GM12878 (cell line): ENCODE measurements around the gene REG1A. TPM values are rescaled to one million over a fixed set of nuclear protein-coding genes. Genes with fewer than 3 reads are reported as not detected.

Source experiments
- ATAC-seq: fragments of 200-7000 bp; cut with Tn5 transposase; 3 replicates; pipeline ENCODE4 v1.9.1; 2020; ENCODE audit warnings: mild to moderate bottlenecking, moderate library complexity
- BruUV-seq: library from RNA; stranded (reverse); fragments of 400-500 nt; replicated peaks from 2 replicates; lab custom pipeline; 2021; lab: Mats Ljungman, UMichigan
- CTCF ChIA-PET: fragments of 300-600 bp; sonication (Branson Sonifier 250); formaldehyde crosslinking; extraction: SDS; loops from one replicate; lab custom pipeline; 2021; ENCODE audit warnings: inconsistent platforms; lab: Yijun Ruan, JAX
- POLR2A ChIA-PET: fragments of 350-600 bp; formaldehyde crosslinking; extraction: SDS; loops from one replicate; lab custom pipeline; 2021; ENCODE audit warnings: inconsistent platforms; lab: Charles Lee
- RAD21 ChIA-PET: fragments of 300-600 bp; sonication (Branson Sonifier 250); formaldehyde crosslinking; loops from one replicate; lab custom pipeline; 2023; ENCODE audit warnings: antibody characterized with exemption; ENCODE audit not compliant: unreplicated experiment; lab: Charles Lee
- SMC1A ChIA-PET: fragments of 300-600 bp; sonication (Branson Sonifier 250); formaldehyde crosslinking; loops from one replicate; lab custom pipeline; 2023; ENCODE audit not compliant: unreplicated experiment, uncharacterized antibody; lab: Charles Lee
- DNase-seq: peaks from one replicate; pipeline ENCODE4 v3.0.0-alpha.2; 2011; ENCODE audit warnings: low read depth, low spot score
- FAIRE-seq: peaks from 3 replicates; lab custom pipeline; 2011; peaks lifted over from hg19 to GRCh38; lab: Jason Lieb, UNC
- H2AFZ ChIP-seq: 2 replicates; pipeline ENCODE4 v1.6.0; 2011; ENCODE audit warnings: low read depth, low read length, control low read depth; ENCODE audit not compliant: control insufficient read depth
- H3K27ac ChIP-seq: 2 replicates; pipeline ENCODE4 v1.5.1; 2011; ENCODE audit warnings: control low read depth; ENCODE audit not compliant: control insufficient read depth, insufficient read depth
- H3K27me3 ChIP-seq, 2 experiments: replicated peaks in 1 of 2; 2 replicates each; pipeline versions ENCODE4 v1.6.0 to v1.6.1; 2011; ENCODE audit warnings: low read length in 1 of 2; ENCODE audit not compliant: control insufficient read depth in 2 of 2, insufficient read depth in 2 of 2
- H3K36me3 ChIP-seq, 2 experiments: 2 replicates each; pipeline ENCODE4 v1.5.1; 2011; ENCODE audit warnings: low read length in 1 of 2; ENCODE audit not compliant: control insufficient read depth in 2 of 2, insufficient read depth in 2 of 2
- H3K4me1 ChIP-seq: 2 replicates; pipeline ENCODE4 v1.6.1; 2011; ENCODE audit warnings: mild to moderate bottlenecking, low read length, moderate library complexity, mixed read lengths; ENCODE audit not compliant: control insufficient read depth, insufficient read depth
- H3K4me2 ChIP-seq: 2 replicates; pipeline ENCODE4 v1.6.0; 2011; ENCODE audit warnings: control low read depth; ENCODE audit not compliant: control insufficient read depth, insufficient read depth
- H3K4me3 ChIP-seq: fragments of 200-600 bp; sonication (generic); 2 replicates; pipeline ENCODE4 v1.5.1; 2016
- H3K79me2 ChIP-seq: 2 replicates; pipeline ENCODE4 v1.6.0; 2011; ENCODE audit warnings: low read length; ENCODE audit not compliant: control insufficient read depth, insufficient read depth
- H3K9ac ChIP-seq: 2 replicates; pipeline ENCODE4 v1.8.0; 2011; ENCODE audit warnings: low read length, control low read depth, mixed read lengths; ENCODE audit not compliant: control insufficient read depth, insufficient read depth
- H3K9me3 ChIP-seq: replicated peaks from 3 replicates; pipeline ENCODE4 v1.5.1; 2011; ENCODE audit warnings: mild to moderate bottlenecking, low read length; ENCODE audit not compliant: control insufficient read depth, insufficient read depth
- H4K20me1 ChIP-seq: 2 replicates; pipeline ENCODE4 v1.6.0; 2011; ENCODE audit not compliant: control insufficient read depth, insufficient read depth
- ATF7 ChIP-seq: fragments of 450-650 bp; IDR thresholded peaks from 2 replicates; pipeline ENCODE4 v1.6.1; 2016; ENCODE audit warnings: low read depth, mild to moderate bottlenecking
- ESRRA ChIP-seq: IDR thresholded peaks from 2 replicates; pipeline ENCODE4 v1.6.1; 2012; ENCODE audit warnings: mild to moderate bottlenecking, low read length, improper control_type of control experiment
- HDAC2 ChIP-seq: fragments of 200-600 bp; sonication (generic); IDR thresholded peaks from 2 replicates; pipeline ENCODE4 v1.6.1; 2017
- IKZF2 ChIP-seq, 2 experiments: fragments of 450-650 bp; IDR thresholded peaks; 2 replicates each; pipeline ENCODE4 v1.6.1; 2017; ENCODE audit warnings: mild to moderate bottlenecking in 2 of 2, moderate library complexity in 2 of 2
- JUND ChIP-seq: IDR thresholded peaks from 2 replicates; pipeline ENCODE4 v1.6.1; 2012; ENCODE audit warnings: low read depth, mild to moderate bottlenecking, low read length, improper control_type of control experiment, moderate library complexity
- KDM1A ChIP-seq: fragments of 200-600 bp; sonication (generic); IDR thresholded peaks from 2 replicates; pipeline ENCODE4 v1.6.1; 2016; ENCODE audit warnings: borderline replicate concordance
- NKRF ChIP-seq: fragments of 450-650 bp; conservative IDR thresholded peaks from 2 replicates; pipeline ENCODE4 v1.6.1; 2017; ENCODE audit warnings: mild to moderate bottlenecking, moderate library complexity
- PAX5 ChIP-seq: IDR thresholded peaks from 2 replicates; pipeline ENCODE4 v1.6.1; 2011; ENCODE audit warnings: low read depth, low read length, borderline replicate concordance
- STAT3 ChIP-seq: IDR thresholded peaks from 2 replicates; pipeline ENCODE4 v1.6.1; 2011; ENCODE audit warnings: low read depth, low read length, improper control_type of control experiment
- ZNF217 ChIP-seq: fragments of 450-650 bp; IDR thresholded peaks from 2 replicates; pipeline ENCODE4 v1.6.1; 2017; ENCODE audit warnings: antibody characterized with exemption, mild to moderate bottlenecking
- WGBS: methylation state at CpG from one replicate; pipeline ENCODE4 v1.1.6; 2016; ENCODE audit warnings: low lambda C conversion rate; ENCODE audit not compliant: insufficient replicate concordance, insufficient coverage; ENCODE audit errors: missing lambda C conversion rate; 5-methylcytosine and 5-hydroxymethylcytosine counted together
- in situ Hi-C: fragments of 300-500 bp; cut with MboI; formaldehyde crosslinking; loops from 9 replicates; pipeline ENCODE4 v1.14.3; 2018; ENCODE audit warnings: mixed read lengths
- intact Hi-C: fragments of 100-400 bp; cut with micrococcal nuclease; formaldehyde crosslinking; loops from one replicate; pipeline ENCODE4 v1.14.2; 2022; ENCODE audit not compliant: unreplicated experiment
- polyA plus RNA-seq, 11 experiments: library from polyadenylated mRNA; depleted of rRNA in 4 of 11; unstranded in 6 of 11; stranded (reverse) in 5 of 11; fragments of >200 nt; fragmentation: Nextera tagmentation in 4 of 11; fragmentation: Illumina TruSeq in 1 of 11; extraction: Ambion mirVana in 4 of 11; extraction: Trizol in 1 of 11; gene quantifications; 1 replicate in 1 of 11; 2 replicates in 10 of 11; pipeline versions ENCODE4 v1.2.1 to v1.2.3, GENCODE V29; 2011 to 2016; ENCODE audit warnings: inconsistent platforms in 2 of 11, missing spikeins in 2 of 11, low read depth in 1 of 11
- total RNA-seq, 4 experiments: library from RNA; depleted of rRNA in 3 of 4; stranded (reverse); fragments of >200 nt in 3 of 4; fragmentation: Illumina TruSeq in 1 of 4; extraction: Trizol in 1 of 4; gene quantifications; 2 replicates each; pipeline versions ENCODE4 v1.2.1 to v1.2.3, GENCODE V29; 2013 to 2021

The REG1A gene
- total and polyA plus RNA-seq, 10 of the 15 experiments (the other 5 are each of a cell fraction or from before 2014, with no cell fraction given): 4.5 TPM; not detected in 9

GRCh38 chr2:79122676-79123075, 2.4 kb downstream of the REG1A start:
- no peak overlapping the region for H3K9ac ChIP-seq
- H3K4me1 ChIP-seq: no peaks in the 10 kb centered on the region
- no peaks in the 10 kb centered on the region for H4K20me1 ChIP-seq
- intact Hi-C loops: no loop called here
- DNase-seq: no peak
- no peak for ATAC-seq
- no peaks in the 10 kb centered on the region for H3K27me3 ChIP-seq
- RAD21 ChIA-PET: no interaction called here
- no peak overlapping the region for H3K27ac ChIP-seq
- H3K4me3 ChIP-seq: no peak overlapping the region
- H3K79me2 ChIP-seq: no peaks in the 10 kb centered on the region
- no TSS peak for BruUV-seq
- no peak for TF ChIP-seq ESRRA
- TF ChIP-seq KDM1A: no peak
- TF ChIP-seq IKZF2 (IDR thresholded peaks at IDR 0.05): no peak
- no peak for TF ChIP-seq STAT3
- no peak for TF ChIP-seq ZNF217
- no peak for TF ChIP-seq NKRF
- TF ChIP-seq PAX5: no peak
- no peak for TF ChIP-seq HDAC2
- TF ChIP-seq JUND: no peak
- no peak for TF ChIP-seq ATF7
- SMC1A ChIA-PET: no interaction called here
- no peak overlapping the region for H2AFZ ChIP-seq
- H3K9me3 ChIP-seq: no peaks in the 10 kb centered on the region
- CTCF ChIA-PET: no interaction called here
- H3K4me2 ChIP-seq: no peak overlapping the region
- FAIRE-seq: no peak
- WGBS: 0% methylated on average over 2 of the region's 2 CpGs
- H3K36me3 ChIP-seq: no peaks in the 10 kb centered on the region
- POLR2A ChIA-PET: no interaction called here
- in situ Hi-C loops: no loop called here
